Neutrophil (primary cell): ENCODE results near the gene TRABD2B.

ENCODE experiments used
- H3K27ac ChIP-seq: fragments of 200-600 bp; sonication (generic); 2 replicates; pipeline ENCODE4 v1.5.1; 2016; ENCODE audit warnings: mild to moderate bottlenecking, moderate library complexity
- H3K27me3 ChIP-seq: fragments of 200-600 bp; sonication (generic); 2 replicates; pipeline ENCODE4 v1.6.0; 2016; ENCODE audit warnings: mild to moderate bottlenecking
- H3K36me3 ChIP-seq: fragments of 200-600 bp; sonication (generic); 2 replicates; pipeline ENCODE4 v1.5.1; 2017
- H3K4me1 ChIP-seq, 2 experiments: fragments of 200-600 bp in 1 of 2; sonication (generic) in 1 of 2; 1 replicate in 1 of 2; 2 replicates in 1 of 2; pipeline versions ENCODE4 v1.5.1 to v1.6.1; 2013 to 2016; ENCODE audit warnings: low read depth in 1 of 2, low read length in 1 of 2, mild to moderate bottlenecking in 1 of 2, moderate library complexity in 1 of 2; ENCODE audit not compliant: control insufficient read depth in 1 of 2, insufficient read depth in 1 of 2
- H3K4me3 ChIP-seq, 2 experiments: fragments of 200-600 bp in 1 of 2; sonication (generic) in 1 of 2; 1 replicate in 1 of 2; 2 replicates in 1 of 2; pipeline ENCODE4 v1.5.1; 2013 to 2016; ENCODE audit warnings: low read depth in 1 of 2, low read length in 1 of 2, mild to moderate bottlenecking in 1 of 2, moderate library complexity in 1 of 2
- H3K9me3 ChIP-seq: fragments of 200-600 bp; sonication (generic); 2 replicates; pipeline ENCODE4 v1.5.1; 2016
- TF ChIP-seq, protein P1 (sequence below): fragments of 200-600 bp; sonication (generic); IDR thresholded peaks from 2 replicates; pipeline ENCODE4 v1.5.1; 2016; ENCODE audit warnings: antibody characterized with exemption

The TRABD2B gene

DNA sequence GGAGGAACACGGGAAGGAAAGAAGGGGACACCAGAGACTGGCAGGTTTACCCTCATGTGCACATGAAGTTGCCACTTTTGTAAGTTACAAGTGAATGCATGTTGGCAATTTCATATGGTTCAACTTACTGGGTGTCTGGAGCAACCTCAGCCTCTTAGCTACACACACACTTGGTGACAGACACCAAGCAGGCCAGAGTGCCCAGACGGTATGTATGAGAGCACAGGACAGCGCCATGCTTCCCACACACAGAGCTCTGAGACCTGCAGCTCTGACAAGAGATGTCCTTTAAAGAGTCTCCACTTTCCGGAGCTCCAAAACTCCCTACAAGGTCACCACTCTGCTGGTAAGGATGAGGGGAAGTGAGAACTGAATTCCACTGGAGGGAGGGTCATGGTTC, 1.9 kb upstream of the TRABD2B start:
- no peaks in the 10 kb centered on the region for H3K36me3 ChIP-seq
- H3K4me3 ChIP-seq, result no peak overlapping the region
- no peak overlapping the region for H3K27ac ChIP-seq
- no peaks in the 10 kb centered on the region for H3K4me1 ChIP-seq
- no peaks in the 10 kb centered on the region for H3K9me3 ChIP-seq
- peaks cover 91% of the 10 kb centered on the region for H3K27me3 ChIP-seq
- TF ChIP-seq, protein P1, sequence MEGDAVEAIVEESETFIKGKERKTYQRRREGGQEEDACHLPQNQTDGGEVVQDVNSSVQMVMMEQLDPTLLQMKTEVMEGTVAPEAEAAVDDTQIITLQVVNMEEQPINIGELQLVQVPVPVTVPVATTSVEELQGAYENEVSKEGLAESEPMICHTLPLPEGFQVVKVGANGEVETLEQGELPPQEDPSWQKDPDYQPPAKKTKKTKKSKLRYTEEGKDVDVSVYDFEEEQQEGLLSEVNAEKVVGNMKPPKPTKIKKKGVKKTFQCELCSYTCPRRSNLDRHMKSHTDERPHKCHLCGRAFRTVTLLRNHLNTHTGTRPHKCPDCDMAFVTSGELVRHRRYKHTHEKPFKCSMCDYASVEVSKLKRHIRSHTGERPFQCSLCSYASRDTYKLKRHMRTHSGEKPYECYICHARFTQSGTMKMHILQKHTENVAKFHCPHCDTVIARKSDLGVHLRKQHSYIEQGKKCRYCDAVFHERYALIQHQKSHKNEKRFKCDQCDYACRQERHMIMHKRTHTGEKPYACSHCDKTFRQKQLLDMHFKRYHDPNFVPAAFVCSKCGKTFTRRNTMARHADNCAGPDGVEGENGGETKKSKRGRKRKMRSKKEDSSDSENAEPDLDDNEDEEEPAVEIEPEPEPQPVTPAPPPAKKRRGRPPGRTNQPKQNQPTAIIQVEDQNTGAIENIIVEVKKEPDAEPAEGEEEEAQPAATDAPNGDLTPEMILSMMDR, result no peak

DNA sequence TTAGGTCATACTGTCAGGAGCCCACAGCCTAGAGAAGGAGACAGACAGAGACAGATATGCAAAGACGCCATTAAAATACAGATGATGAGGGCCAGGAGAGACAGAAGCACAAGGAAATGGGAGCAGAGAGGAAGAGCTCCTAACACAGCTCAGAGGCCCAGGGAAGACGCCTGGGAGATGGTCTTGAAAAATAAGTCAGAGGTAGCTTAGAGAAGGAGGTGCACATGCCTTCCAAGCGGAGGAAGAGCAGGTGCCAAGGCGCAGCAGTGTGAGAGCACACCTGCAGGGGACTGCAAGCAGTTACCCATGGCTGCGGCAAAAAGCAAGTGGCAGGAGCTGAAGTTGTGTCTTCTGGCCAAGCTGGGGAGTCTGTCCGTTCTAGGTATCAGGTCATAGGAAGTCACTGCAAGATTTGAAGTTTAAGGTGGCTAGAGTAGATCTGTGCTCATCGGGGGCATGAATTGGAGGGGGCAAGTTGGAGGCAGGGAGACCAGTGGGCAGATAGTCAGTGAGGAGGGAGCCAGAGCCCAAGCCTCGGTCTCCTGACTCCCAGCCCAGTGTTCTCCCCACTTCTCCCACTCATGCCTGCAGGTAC, 1.3 kb upstream of the TRABD2B start:
- peaks cover 95% of the 10 kb centered on the region for H3K27me3 ChIP-seq
- no peaks in the 10 kb centered on the region for H3K9me3 ChIP-seq
- H3K36me3 ChIP-seq, result no peaks in the 10 kb centered on the region
- no peak overlapping the region for H3K27ac ChIP-seq
- no peaks in the 10 kb centered on the region for H3K4me1 ChIP-seq
- no peak overlapping the region for H3K4me3 ChIP-seq
- TF ChIP-seq, protein P1, result no peak

DNA sequence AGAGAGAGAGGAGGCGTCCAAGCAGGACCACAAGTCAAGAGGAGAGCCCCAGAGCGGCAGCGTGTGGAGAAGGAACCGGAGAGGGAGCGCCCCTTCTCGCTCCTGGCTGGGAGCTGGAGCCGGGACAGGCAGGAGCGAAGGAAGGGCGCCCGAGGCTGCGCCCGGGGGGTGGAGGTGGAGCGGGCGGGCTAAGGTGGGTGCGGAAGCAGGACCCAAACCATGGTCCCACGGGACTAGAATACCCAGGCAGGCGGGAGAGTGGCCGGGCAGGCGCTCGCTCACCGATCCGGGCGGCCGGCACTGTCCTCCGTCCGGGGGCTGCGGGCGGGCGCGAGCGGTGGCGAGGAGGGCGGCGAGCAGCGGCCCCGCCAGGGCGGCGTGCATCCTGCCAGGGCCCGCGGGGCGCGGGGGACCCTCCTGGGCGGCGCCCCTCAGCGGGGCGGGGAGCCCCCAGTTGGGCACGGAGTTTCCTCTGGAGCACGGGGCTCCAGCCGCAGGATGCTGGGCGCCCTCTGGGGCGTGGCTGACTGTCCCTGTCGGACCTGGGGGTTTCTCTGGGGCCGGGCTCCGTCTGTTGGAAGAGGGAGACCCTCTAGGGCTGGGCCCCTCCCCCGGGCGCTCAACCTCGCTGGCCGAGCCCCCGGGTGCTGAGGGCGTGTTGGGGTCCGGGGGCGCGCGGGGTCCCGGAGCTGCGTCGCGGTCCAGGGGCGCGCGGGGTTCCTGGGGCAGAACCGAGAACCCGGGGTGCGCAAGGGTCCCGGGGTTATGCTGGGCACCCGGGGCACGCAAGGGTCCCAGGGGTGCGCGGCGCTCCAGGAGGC, 569 bp downstream of the TRABD2B start:
- Histone ChIP-seq H3K4me1 (no peaks in the 10 kb centered on the region), H3K9me3 (no peaks in the 10 kb centered on the region), H3K27ac (no peak overlapping the region), H3K36me3 (no peaks in the 10 kb centered on the region), H3K27me3 (peaks cover 100% of the 10 kb centered on the region), H3K4me3 (no peak overlapping the region)
- TF ChIP-seq, protein P1, result no peak

DNA sequence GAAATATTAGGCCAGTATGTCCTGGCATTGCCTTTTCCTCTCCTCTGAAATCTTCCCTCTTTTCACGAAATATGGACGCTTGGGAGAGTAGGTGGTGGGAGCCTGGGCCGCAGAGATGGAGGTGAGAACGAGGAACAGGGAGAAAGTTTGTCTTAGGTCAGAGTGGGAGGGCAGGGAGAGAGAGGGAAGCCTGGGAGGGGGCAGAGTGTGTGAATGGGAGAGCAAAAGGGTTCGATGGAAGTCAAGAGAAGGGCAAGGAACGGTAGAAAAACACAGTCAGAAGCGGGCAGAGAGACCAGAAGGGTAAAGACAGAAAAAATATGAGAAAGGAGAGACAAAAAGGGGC, 1.2 kb downstream of the TRABD2B start:
- peaks cover 100% of the 10 kb centered on the region for H3K27me3 ChIP-seq
- H3K4me3 ChIP-seq, result no peak overlapping the region
- TF ChIP-seq, protein P1, result no peak
- no peaks in the 10 kb centered on the region for H3K9me3 ChIP-seq
- H3K36me3 ChIP-seq, result no peaks in the 10 kb centered on the region
- H3K4me1 ChIP-seq, result no peaks in the 10 kb centered on the region
- H3K27ac ChIP-seq, result no peak overlapping the region

DNA sequence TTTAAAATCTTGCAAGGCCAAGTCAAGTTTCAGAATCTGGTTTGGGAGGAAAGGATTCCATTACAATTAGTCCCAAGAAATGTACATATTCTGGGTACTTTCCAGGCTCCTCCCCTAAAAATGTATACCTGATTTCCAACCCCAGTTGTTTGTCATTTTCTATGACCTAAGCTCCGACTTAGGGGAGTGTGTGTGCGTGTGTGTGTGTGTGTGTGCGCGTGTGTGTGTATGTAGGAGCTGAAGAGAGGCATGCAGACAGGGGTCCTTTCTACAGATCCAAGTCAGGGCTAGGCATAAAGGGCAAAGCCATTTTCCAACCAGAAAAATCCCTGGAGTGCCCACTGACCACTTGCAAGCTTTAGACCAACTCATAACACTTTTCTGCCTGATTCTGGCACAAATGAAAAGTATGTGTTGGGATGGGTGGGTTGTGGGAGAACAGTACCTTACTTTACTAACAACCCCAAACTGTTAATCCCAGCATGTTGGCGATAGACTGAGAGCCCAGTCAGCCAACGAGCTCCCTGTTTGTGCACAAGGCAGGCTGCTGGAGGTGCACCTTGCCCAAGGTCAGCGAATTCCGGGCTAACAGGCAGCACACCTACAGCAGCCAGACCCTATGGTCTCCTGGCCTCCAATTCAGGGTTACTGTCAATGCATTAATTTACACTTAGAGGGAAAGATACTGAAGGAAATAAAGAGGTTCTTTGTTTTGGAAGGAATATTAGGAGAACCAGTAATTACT, 1.7 kb downstream of the TRABD2B start:
- H3K27ac ChIP-seq, result no peak overlapping the region
- H3K27me3 ChIP-seq, result peaks cover 97% of the 10 kb centered on the region
- TF ChIP-seq, protein P1, result no peak
- H3K9me3 ChIP-seq, result no peaks in the 10 kb centered on the region
- H3K4me3 ChIP-seq, result no peak overlapping the region
- H3K4me1 ChIP-seq, result no peaks in the 10 kb centered on the region
- H3K36me3 ChIP-seq, result no peaks in the 10 kb centered on the region
